Measurements from ENCODE around the gene SPHK2. TPM values are rescaled to one million over a fixed set of nuclear protein-coding genes. Genes with fewer than 3 reads are reported as not detected.

Gene SPHK2
- total RNA-seq, 4 donors from 2014 or later: 28.0 to 34.7 (median 30.1) TPM

- no peak for DNase-seq (ENCODE audit: low spot score in 2 of 2)
- H3K4me3 ChIP-seq: no peak overlapping the region
- H3K36me3 ChIP-seq: no peaks in the 10 kb centered on the region
- 77 to 82% methylated on average over 5 of the region's 5 CpGs for WGBS, 2 donors
- H3K27me3 ChIP-seq: no peaks in the 10 kb centered on the region
- TF ChIP-seq CTCF (IDR thresholded peaks at IDR 0.05): no peak
- no peak for TF ChIP-seq POLR2A (IDR thresholded peaks at IDR 0.05)
- no peak for TF ChIP-seq EP300 (IDR thresholded peaks at IDR 0.05)
- no peak overlapping the region for H3K27ac ChIP-seq
- H3K4me1 ChIP-seq: peaks cover 0 to 10% (median 0%) of the 10 kb centered on the region in 4 donors
- H3K9me3 ChIP-seq: no peaks in the 10 kb centered on the region
Observed at GRCh38 chr19:48591021-48591420, 28.3 kb upstream of the SPHK2 start.

- 90 to 93% methylated on average over 9 of the region's 9 CpGs for WGBS, 2 donors
- Histone ChIP-seq H3K4me3 (no peak overlapping the region), H3K4me1 (no peaks in the 10 kb centered on the region), H3K27me3 (peaks cover 0 to 12% of the 10 kb centered on the region in 2 donors), H3K27ac (no peak overlapping the region), H3K9me3 (no peaks in the 10 kb centered on the region), H3K36me3 (no peaks in the 10 kb centered on the region)
- DNase-seq (ENCODE audit: low spot score in 2 of 2): no peak
- TF ChIP-seq CTCF (IDR thresholded peaks at IDR 0.05): no peak
- no peak for TF ChIP-seq POLR2A (IDR thresholded peaks at IDR 0.05)
- TF ChIP-seq EP300 (IDR thresholded peaks at IDR 0.05): no peak
Observed at GRCh38 chr19:48595171-48595570, 24.1 kb upstream of the SPHK2 start.

GRCh38 chr19:48595833-48596232 lies 23.5 kb upstream of the SPHK2 start:
- no peak for TF ChIP-seq EP300 (IDR thresholded peaks at IDR 0.05)
- no peak for TF ChIP-seq POLR2A (IDR thresholded peaks at IDR 0.05)
- no peak for TF ChIP-seq CTCF (IDR thresholded peaks at IDR 0.05)
- DNase-seq (ENCODE audit: low spot score in 2 of 2): no peak
- peaks cover 0 to 12% of the 10 kb centered on the region in 2 donors for H3K27me3 ChIP-seq
- no peak overlapping the region for H3K27ac ChIP-seq
- WGBS, 2 donors: 70 to 72% methylated on average over 6 of the region's 6 CpGs
- no peaks in the 10 kb centered on the region for H3K9me3 ChIP-seq
- no peak overlapping the region for H3K4me3 ChIP-seq
- H3K36me3 ChIP-seq: no peaks in the 10 kb centered on the region
- no peaks in the 10 kb centered on the region for H3K4me1 ChIP-seq

- 77 to 92% methylated on average over 3 of the region's 4 CpGs for WGBS, 2 donors
- H3K36me3 ChIP-seq: no peaks in the 10 kb centered on the region
Observed at GRCh38 chr19:48596237-48596636, 23.1 kb upstream of the SPHK2 start.

More at GRCh38 chr19:48596237-48596636, 23.1 kb upstream of the SPHK2 start:
- H3K27me3 ChIP-seq: peaks cover 0 to 12% of the 10 kb centered on the region in 2 donors
- DNase-seq (ENCODE audit: low spot score in 2 of 2): no peak
- H3K4me1 ChIP-seq: no peaks in the 10 kb centered on the region
- TF ChIP-seq EP300 (IDR thresholded peaks at IDR 0.05): no peak
- no peak for TF ChIP-seq POLR2A (IDR thresholded peaks at IDR 0.05)
- no peak for TF ChIP-seq CTCF (IDR thresholded peaks at IDR 0.05)
- no peak overlapping the region for H3K27ac ChIP-seq
- no peak overlapping the region for H3K4me3 ChIP-seq
- H3K9me3 ChIP-seq: no peaks in the 10 kb centered on the region
